Renal cortical epithelial cell (primary cell): ENCODE data around the gene PREB. TPM values are rescaled to one million over a fixed set of nuclear protein-coding genes. Genes with fewer than 3 reads are reported as not detected.

Experiments used
- DNase-seq: peaks from one replicate; pipeline ENCODE4 v3.0.0-alpha.2; 2011; ENCODE audit warnings: low read depth
- total RNA-seq: library from RNA; depleted of rRNA; stranded (reverse); fragments of >200 nt; gene quantifications from 2 replicates; pipeline ENCODE4 v1.2.3, GENCODE V29; 2014

PREB gene
- total RNA-seq, 1 donor from 2014 or later = 37.5 TPM

DNA sequence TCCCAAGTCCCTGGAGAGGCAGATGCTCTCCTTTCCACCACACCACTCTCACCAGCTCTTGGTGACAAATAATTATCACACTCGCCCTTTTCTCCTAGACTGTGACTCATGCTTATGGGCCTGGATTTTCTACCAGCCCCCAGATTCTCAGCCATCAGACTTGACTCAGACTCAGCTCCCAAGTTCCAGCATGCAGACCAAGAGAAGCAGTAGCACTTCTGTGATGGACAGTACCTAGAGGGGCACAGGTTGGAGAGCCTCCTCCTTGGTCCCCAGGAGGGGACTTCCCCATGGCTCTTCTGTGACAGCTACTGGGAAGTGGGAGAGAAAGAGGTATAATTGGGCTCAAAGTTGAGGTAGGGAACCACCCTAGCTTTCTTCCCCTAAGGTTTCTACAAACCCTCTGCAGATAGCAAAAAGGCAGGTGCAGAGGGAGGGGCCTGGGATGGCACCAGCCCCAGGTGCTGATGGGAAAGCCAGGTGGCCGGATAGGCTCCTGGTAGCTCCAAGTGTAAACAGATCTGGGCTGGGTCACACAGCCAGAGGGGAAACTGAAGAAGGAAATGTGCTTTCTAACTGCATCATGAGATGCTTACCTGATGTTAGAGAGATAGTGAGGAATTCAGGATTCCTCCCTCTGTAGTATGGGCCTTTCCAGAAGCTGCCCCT, 18.5 kb upstream of the PREB start:
- DNase-seq = peak; percentile 22

DNA sequence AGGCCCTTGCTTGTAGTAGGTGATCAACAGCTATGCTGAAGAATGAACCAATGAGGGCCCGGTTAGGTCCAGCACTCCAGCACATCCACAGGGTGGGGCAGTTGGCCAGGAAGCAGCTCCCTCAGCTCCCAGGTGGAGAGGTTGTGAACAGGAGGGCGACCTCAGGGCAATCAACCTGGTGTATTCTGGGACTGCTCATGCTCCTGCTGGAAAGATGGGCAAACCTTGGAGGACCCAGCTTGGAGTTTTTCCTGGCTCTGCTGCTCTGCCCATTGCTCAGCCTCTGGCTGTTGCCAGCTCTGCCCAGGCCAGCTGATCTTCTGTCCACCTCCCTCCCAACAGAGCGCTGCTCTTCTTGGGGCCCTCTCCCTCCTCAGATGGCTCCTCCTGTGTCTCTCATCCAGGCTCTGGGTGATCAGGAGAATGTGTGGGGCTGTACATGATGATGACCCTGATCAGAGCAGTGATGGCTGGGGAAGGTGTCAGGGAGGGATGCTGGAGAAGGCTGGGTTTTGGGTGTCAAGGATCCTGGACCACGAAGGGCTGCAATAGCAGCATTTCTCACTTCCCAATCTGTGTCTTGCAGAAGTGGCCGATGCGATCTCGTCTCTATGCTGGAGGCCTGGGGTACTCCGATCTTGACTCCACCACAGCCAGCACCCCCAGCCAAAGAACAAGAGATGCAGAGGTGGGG, 17.8 kb upstream of the PREB start:
- DNase-seq = no peak

GRCh38 chr2:27150639-27151230, 16.3 kb upstream of the PREB start:
- no peak for DNase-seq

GRCh38 chr2:27149570-27150405, 15.4 kb upstream of the PREB start:
- DNase-seq = no peak

GRCh38 chr2:27148801-27149439, 14.5 kb upstream of the PREB start, which contains the start of gene TCF23:
Gene TCF23 (plus strand): TSS chr2:27149004. CDS start chr2:27149134, 130 bp downstream.
- DNase-seq = no peak

GRCh38 chr2:27147935-27148334, 13.5 kb upstream of the PREB start:
- DNase-seq = no peak

DNA sequence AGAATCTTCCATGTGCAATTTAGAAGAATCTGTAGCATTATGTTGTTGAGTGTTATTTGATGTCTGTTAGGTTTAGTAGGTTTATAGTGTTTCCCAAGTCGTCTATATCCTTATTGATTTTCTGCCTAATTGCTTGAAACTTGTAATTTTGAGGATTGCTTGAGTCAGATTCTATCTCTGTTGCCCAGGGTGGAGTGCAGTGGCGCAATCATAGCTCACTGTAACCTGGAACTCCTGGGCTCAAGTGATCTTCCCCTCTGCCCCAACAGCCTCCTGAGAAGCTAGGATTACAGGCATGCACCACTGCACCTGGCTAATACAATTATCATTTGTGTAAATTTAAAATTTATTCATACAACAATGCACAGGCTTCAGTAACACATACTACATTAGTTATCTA, 11.2 kb upstream of the PREB start:
- DNase-seq = no peak

- no peak for DNase-seq
These were observed 8.8 kb upstream of the PREB start for GRCh38 chr2:27143285-27143684.

DNA sequence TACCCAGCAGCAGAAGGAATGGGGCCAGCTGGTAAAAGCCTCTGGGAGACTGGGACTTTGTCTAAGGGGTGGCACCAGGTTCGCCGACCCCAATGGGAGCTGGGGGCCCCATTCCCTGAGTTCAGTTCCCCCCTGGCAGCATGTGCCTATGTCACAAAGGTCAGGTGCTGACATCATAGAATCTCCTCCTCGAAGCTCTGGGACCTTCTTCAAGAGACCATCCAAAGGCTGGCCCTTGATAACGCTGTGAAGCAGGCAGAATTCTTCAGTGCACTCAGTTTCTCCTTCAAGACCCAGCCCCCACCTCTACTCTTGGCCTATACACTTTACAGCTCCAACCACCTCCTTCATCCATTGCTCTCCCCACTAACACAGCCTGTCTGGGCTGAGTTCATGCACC, 4.9 kb upstream of the PREB start, which contains the start of gene PRR30:
PRR30 (minus strand) TSS at position 101 of the 400 bp plus-strand sequence. CDS start 1,081 bp downstream, outside the sequence.
- DNase-seq = no peak

DNA sequence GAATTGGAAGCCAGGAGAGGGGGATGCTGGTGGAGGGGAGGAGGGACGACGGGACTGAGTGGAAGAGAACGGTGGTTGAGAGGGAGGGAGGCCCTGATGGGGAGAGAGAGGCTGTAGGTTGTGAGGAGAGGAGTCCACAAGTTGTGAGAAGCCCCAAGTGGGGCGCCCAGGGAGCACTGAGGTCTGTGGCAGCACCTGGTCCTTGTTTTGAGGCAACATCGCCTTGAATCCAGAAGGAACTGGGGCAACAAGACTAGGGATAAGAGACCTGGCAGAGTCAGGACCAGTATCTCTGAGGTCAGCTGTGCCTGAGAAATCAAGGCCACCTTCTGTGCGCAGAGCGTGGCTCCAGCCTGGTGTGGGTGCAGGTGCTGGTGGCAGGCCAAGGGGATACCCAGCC, 3.7 kb upstream of the PREB start:
- no peak for DNase-seq

DNA sequence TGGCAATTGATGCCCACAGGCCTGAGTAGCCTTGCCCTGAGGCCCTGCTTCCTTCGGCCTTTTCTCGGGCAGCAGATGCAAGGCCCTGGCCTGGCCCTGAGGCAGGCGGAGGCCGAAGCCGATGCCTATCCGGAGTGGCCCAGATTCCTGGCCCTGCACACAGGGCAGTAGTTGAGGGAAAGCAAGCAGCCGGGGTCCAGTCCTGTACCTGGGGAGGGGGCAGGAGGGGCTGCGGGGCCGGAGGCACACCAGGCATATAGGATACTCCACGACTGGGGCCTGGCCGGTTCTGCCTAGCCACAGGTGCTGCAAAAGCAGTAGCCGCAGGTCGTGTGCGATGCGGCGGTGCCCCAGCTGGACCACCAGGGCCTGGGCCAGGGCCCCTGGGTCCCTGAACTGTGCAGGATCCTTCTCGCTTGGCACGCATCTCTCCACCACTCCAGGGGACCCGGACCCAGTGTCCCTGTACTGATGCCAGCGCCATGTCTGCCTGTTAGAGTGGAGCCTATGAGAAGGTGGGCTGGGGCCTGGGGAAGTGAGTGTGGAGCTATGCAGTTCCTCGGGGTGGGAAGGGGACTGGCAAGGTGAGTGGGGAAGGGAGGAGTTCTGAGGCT, 3.0 kb upstream of the PREB start:
- no peak for DNase-seq

GRCh38 chr2:27136751-27137150, 2.3 kb upstream of the PREB start:
- DNase-seq = no peak

- DNase-seq = no peak
These were observed 1.1 kb upstream of the PREB start for GRCh38 chr2:27135478-27135955.

DNA sequence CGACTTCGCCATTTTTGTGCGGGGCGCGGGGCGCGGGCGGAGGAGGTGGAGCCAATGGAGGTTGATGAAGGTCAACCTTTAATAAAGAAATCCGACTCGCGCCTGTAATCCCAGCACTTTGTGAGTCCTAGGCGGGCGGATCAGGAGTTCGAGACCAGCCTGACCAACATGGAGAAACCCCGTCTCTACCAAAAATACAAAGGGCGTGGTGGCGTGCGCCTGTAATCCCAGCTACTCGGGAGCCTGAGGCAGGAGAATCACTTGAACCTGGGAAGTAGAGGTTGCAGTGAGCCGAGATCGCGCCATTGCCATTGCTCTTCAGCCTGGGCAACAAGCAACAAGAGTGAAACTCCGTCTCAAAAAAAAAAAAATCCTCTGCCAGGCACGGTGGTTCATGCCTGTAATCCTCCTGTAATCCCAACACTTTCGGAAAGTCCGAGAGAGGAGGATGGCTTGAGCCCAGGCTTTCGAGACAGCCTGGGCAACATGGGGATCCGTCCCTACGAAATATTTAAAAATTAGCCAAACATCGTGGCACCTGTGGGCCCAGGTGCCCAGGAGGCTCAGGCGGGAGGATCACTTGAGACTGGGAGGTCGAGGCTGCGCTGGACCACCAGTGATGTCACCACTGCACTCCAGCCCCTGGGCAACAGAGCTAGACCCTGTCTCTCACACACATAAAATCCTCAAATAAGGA, 493 bp upstream of the PREB start:
- no peak for DNase-seq

- DNase-seq = no peak
These were observed 1.1 kb downstream of the PREB start for GRCh38 chr2:27133195-27133875.

- DNase-seq = no peak
These were observed 3.0 kb downstream of the PREB start for GRCh38 chr2:27131429-27131828.

DNA sequence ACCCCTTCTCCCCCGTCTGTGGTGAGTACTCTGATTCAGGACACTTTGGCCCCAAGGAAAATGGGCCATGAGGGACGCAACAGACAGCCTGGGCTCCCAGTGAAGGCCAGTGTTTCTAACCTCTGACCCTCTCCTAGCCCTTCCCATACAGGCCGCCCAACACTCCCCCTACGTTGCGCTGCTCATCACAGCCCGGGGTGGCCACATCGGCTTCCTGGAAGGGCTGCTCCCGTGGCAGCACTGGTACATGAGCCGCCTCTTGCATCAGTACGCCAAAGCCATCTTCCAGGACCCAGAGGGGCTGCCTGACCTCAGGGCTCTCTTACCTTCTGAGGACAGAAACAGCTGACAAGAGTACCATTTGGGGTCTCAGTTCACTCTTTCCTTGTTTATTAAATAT, 4.0 kb downstream of the PREB start:
- DNase-seq = no peak

GRCh38 chr2:27128668-27129571, 5.5 kb downstream of the PREB start:
- DNase-seq = no peak
